Cerebellar cortex (tissue), 1 donor: Measurements from ENCODE around the gene PLCB2.
A peak's percentile ranks its signal among the peaks of the same experiment; 100 is the strongest.

Source experiments
- DNase-seq: peaks from one replicate; pipeline ENCODE4 v3.0.0-alpha.2; 2015; ENCODE audit warnings: low spot score

PLCB2 gene

DNA sequence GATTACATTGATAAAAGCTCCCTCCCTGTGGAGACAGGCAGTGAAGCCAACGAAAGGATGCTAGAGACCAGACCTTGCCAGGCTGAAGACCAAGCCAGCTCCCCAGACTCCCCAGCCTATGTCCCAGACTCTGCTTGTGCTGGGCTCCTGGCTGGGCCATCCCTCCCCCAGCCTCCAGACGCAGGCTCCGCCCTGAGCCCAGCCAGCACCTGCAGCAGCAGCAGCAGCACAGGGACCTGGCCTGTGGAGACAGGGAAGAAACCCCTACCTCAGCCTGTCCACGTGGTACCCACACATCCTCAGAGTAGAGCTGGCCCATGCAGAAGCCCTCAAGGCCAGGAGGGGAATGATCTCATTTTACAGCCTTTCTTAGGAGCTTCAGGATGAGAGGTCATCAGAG, 38.1 kb downstream of the PLCB2 start:
- DNase-seq: no peak

DNA sequence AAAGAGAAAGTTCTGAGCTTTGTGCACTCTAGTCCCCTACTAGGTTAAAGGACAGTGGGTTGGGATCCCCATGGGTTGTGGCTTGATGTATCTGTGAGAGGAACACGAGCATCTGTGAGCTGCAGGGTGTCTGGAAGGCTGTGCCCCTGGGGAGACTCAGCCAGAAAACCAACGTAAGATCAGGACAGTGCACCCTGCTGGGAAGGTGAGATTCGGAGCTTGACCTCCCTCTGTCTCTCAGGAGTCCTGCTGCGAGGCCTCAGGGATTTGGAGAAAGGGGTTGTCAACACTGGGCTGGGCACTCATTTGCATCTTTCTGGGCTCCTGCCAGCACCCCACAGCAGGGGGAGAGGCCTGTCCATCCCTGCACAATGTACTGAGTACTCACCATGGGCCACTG, 40.1 kb downstream of the PLCB2 start:
- no peak for DNase-seq

DNA sequence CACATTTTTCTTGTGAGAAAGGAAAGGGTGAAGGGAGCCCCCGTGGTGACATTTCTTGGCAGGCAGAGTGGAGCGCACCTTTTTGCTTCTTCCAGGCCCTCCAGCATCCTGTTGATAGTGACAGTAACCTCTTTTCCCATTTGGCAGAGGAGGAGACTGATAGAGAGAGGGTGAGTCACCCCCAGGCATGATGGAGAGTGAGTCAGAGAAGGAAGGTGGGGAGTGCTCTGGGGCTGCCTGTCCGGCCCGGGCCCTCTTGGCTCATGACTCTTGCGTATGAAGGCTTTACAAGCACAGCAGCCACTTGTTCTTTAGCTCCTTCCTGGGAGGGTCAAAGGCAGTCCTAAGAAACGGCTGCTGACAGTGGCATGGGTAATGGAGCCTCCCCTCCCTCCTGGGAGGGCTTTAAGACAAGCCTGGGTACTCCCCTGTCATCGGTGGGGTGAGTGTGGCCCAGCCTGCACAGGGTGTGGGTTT, 40.9 kb downstream of the PLCB2 start:
- no peak for DNase-seq

DNA sequence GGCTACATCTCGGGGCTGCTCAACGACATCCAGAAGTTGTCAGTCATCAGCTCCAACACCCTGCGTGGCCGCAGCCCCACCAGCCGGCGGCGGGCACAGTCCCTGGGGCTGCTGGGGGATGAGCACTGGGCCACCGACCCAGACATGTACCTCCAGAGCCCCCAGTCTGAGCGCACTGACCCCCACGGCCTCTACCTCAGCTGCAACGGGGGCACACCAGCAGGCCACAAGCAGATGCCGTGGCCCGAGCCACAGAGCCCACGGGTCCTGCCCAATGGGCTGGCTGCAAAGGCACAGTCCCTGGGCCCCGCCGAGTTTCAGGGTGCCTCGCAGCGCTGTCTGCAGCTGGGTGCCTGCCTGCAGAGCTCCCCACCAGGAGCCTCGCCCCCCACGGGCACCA, 41.9 kb downstream of the PLCB2 start:
- no peak for DNase-seq

DNA sequence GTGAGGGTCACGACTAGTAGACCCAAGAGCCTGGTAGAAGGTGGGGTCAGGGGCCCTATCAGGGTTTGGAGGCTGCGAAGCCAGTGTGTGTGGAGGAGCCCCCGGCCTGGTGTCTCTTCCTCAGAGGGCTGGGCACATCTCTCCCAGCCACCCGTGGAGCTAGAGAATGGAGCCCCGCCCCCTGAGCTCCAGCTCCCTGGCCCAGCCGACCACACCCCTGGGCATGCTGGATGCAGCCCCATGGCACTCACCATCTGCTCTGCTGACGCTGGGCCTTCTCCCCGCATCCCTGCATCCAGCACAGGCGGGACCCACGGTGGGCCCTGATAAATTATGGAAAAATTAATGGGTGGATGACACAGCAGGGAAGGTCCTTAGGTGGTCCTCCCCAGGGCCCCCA, 42.4 kb downstream of the PLCB2 start:
- no peak for DNase-seq

DNA sequence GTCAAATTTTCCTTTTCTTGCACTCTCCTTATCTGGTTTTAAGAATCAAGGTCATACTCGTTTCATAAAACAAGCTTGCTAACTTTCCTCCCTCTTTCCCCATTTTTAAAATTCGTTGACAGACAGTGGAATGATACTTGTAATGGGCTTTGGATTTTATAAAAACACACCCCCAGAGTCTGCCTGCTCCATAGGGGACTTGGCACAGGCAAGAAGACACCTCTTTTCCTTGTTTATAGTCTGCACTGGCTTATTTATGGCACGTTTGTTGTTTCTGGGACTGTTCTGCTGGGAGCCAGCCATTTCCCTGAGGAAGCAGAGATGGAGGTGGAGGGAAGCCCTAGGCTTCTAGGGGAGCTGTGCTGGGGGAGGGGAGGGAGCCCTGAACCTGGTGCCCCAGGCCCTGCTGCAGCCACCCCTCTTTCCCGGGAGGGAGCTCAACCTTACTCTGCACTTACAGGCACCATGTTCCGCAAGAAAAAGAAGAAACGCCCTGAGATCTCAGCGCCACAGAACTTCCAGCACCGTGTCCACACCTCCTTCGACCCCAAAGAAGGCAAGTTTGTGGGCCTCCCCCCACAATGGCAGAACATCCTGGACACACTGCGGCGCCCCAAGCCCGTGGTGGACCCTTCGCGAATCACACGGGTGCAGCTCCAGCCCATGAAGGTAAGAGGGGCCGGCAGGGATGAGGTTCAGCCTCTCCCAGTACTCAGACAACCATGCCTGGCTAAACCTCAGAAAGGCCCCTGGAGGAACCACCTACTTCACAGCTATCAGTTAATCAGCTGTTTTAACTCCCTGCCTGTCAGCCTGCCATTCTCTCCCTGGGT, 43.2 kb downstream of the PLCB2 start:
- DNase-seq: no peak

DNA sequence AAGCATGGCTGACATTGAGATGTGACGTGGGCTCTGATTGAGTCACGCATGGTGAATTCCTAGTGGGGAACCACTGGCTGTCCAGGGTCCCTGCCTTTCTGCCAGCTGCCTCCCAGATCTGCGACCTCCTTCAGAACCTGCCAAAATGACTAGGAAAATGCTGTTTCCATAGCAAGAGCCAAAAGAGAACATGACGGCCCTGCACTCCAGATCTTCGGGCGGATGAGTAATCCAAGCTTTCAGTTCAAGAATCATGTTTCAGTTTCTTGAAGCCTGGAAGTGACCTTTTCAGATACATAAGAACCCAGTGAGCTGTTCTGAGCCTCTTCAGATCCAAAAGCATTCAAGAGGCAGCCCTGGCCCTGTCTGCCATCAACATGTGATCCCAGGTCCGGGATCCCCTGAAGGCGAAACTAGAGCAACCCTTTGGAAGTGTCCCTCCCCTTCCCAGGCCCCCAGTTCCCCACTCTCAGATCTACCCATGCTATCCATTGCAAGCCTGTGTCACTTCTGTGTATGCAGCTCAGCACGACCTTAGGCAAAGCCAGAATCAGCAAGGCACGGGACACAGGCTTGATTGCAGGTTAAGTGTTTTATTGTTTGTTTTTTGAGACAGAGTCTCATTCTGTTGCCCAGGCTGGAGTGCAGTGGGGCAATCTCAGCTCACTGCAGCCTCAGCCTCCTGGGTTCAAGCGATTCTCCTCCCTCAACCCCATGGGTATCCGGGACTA, 44.5 kb downstream of the PLCB2 start:
- no peak for DNase-seq

DNA sequence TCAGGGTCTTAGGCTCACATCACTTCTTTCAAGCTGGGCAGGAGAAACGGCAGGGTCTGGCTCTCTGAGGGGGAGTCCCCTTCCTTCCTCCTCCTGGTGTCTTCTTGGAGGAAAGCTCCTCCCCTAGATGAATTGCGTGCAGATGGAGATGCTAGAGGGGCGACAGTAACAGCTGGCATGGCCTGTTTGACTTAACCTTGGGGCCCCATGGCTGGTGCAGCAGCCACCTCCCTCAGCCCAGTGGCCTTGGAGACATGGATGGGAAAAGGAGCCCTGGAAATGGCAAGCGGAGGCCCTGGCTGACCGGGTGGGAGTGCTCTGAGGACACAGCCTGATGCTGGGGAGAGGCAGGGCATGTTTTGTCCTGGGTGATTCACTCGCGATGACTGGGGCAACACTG, 48.7 kb downstream of the PLCB2 start:
- DNase-seq: no peak

DNA sequence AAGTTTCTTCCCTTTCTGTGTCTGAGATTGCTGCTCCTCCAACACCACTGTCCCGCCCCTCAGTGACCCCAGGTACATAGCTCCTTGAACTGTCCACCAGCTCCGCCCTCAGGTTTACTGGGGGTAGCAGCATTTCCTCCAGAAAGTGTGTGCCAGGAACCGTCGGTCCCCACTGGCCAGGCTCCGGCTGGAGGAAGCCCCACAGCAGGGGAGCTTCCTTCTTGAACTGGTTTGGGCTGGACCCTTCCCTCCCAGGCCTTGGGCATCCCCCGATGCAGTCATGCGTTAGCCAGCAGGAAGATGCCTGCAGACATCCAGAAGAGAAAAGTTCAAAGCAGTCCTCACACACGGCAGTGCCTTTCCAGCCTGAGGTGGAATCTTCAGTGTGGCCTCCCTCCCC, 49.2 kb downstream of the PLCB2 start:
- DNase-seq: no peak

DNA sequence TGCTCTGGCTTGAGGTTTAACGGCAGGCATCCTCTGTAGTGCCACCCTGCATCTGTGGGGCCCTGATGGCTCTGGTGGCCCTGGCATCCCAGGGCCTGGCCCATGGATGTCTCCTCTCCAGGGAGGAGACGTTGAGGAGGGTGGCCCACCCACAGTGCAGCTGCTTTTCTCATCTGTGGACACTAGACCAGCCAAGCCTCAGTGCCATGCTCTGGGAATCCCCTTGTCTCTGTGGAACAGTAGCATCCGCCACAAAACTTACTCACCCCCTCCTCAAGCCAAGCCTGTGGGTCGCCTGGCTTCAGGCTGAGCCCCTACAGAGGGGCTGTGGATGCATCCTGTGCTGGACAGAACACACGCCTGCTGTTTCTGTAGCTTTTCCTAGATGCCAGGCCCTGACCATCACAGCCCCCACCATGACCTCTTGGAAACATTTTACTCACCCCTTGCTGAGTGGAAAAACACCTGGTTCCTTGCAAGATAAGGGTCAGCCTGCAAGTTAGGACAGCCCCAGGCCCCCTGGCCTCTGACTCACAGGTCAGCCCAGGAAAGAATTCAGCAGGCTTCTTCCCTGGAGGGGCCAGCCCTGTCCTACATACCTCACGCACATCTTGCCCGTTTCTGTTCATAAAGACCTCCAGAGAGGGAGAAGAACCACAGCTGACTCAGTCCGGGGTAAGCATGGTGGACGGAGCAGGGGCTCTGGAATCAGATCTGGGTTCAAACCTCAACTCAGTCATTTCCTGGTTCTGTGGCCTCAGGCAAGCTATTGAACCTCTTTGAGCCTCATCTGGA, 49.9 kb downstream of the PLCB2 start:
- DNase-seq: no peak

DNA sequence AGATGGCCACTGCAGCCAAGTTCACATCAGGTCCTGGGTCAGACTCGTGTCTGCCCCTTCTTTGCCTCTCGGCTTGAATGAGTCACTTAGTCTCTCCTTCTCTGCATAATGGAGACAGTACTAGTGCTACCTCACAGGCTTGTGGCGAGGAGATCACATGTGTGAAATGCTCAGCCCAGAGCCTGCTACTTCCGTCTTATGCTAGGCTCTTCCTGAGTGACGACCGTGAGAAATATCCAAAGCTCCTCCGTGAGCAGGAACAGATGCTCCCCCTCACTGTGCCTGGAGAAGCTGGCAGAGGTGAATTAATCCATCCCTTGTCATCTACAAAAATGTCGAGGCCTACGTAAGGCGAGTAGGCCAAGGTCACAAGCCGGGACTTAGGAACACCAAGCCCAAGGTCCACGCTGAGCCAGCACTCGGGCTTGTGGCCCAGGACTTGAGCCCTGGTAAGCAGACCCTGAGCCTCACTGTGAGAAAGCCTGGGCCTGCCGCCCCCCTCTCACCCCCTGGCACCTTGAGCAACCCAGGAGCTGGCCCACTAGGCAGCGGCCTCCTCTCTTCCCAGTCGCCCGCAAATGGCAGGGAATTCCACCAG, 51.0 kb downstream of the PLCB2 start:
- DNase-seq: peak; percentile 52

DNA sequence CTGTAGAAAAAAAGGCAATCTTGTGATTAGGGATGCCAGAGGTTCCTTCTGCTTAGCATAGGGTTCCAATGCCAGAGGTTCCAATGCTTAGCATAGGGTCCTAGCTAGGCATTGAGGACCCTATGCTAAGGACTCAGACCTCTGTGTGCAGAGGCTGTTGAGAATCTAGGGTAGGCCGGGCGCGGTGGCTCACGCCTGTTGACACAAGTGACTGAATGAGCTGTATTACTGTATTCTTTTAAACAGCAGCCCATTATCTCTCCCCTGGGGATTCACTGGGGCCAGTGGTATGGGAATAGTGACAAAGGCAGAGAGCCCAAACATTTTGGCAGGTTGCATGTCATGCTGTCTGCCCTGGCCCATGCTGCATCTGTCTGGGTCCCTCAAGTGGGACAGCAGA, 52.7 kb downstream of the PLCB2 start:
- no peak for DNase-seq

DNA sequence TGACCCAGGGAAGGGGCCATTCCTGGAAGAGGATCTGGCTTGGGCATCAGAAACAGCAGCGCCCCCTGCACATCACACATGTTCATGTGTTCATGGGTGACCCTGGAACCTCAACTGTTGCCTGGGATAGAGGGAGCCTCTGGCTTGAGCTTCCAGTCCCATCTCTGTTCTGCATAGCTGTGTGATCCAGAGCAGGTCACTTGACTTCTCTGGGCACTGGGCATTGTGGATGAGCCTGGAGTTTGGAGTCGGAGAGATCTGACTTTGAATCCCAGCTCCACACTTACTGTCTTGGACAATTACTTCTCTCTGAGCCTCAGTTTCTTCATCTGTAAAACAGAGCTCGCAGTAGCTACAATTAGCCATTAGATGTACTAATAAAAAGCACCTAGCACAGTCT, 53.3 kb downstream of the PLCB2 start:
- no peak for DNase-seq

DNA sequence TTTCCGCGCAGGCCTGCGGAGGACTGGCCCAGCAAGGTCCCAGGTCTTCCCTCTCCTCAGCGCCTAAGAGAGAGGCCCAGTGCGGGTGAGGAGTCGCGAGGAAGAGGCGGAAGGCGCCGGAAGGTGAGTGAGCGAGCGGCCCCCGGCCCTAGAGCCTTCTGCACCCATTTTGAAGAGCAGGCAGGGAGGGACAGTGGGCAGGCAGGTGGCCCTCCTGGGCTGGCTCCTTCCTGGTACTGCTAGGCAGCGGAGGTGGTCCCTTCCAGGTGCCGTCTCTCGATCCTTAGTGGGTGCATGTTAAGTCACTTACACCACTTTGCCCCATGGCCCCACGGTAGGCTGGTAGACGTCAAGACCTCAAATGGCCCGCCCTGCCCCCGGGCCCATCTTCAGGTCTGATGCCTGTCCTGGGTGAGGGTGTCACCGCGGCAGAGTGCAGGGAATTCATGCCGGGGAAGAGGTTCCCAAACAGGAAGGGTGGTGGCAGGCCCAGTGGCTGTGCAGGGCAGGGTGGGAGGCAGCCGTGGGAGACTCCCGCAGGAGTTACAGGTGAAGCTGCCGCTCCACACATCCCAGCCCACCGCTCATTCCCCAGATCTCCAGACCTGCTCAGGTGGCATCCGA, 54.5 kb downstream of the PLCB2 start:
- DNase-seq: no peak

DNA sequence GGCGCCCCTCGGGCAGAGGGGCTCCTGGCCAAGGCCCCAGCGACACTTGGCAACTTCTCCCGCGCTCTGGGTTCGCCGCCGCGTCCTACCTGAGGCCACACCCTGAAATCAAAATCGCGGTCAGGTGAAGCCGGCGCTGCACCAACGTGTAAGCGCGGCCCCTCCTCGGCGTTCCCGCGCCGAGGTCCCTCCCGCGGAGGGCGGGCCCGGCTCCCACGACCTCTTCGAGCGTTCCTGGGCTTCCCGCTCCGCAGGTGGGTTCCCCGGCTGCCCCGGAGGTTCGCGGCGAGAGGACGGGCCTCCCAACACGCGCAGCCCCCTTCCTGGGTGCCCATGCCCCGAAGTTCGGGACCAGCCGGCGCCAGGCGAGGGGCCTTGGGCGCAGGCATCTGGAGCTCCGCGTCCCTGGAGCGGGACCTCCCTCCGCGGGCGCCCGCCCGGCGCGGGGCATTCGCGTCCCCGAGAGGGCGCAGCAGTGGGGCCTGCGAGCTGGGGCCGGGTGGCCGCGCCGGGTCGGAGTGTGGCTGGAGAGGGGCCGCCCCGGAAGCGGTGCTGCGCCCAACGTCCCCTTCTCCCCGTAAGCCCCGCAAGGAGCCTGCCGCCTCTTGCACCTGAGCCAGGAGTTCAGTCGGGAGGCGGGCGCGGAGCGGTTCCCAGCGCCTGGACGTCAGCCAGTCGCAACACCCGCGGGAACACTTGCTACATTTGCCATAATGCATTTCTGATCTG, 55.1 kb downstream of the PLCB2 start:
- DNase-seq: peak; percentile 49

DNA sequence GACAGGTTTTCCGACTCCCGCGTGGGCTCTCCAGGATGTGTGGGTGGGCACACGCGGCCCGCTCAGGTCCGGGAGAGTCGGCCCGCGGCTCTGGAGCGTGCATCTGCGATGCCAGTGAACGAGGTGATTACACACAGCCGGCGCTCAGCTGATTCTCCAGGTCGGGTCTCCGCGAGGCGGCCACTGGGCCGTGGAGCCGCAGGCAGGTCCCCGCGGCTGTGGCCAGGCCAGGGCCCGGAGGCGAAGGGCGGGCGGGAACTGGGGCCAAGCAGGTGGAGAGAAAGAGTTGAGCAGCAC, 55.6 kb downstream of the PLCB2 start:
- DNase-seq: no peak

DNA sequence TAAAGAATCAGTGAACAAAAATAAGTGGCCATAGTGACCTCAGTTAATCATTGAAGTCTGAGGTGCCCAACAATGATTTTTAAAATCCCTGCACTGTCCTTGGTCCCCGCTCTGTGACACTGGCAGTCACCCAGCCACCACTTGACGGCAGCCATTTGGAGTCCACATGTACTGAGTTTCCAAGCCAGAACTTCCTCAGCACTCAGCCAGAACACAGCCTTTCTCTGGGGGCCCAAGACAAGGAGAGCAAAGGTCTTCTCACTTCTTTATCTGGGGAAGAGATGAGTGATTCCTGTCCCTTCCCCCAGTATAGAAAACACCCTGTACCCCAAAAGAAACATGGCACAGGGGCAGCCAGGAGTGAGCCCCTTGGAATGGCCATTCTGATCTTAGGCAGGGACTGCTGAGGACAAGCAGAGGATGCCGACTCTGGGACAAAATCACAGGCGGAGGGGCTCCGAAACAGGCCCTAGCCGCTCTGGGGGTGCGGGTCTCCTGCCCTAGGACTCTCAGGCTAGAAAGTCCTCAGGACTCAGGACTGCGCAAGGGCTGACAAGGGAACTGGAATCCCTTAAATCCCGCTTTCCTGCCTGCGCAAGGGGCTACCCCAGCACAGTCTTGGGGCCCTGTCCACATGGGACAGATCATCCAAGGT, 56.1 kb downstream of the PLCB2 start:
- DNase-seq: no peak

DNA sequence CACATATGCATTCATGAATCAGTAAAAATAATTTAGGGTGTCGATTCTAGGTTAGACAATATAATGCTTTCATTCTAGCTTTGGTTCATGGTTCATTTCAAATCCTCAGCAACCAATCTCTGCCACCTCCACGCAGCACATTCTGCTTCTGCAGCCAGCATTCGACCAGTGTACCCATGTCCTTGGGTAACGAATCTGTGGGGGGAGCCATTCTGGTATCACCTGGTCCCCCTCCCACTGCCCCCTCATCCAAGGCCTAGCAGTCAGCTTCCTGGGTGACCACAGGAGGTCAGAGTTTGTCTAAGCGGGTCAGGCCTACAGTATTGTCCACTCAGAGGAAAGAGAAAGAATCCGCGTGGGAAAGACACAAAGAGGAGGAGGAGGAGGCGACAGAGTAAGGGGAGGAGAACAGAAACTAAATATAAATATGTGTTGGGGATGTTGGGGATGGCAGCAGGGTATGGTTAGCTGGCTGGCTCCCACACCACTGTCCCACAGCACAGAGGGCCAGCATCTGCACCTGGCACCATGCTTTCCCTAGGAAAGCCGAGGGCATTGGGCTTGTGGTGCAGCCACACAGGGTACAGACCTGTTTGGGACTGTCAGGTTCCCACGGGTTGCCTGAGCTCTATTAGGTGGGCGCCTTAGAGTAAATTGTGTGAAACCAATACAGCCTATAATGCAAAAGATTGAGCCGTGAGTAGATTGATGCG, 56.8 kb downstream of the PLCB2 start:
- DNase-seq: no peak

DNA sequence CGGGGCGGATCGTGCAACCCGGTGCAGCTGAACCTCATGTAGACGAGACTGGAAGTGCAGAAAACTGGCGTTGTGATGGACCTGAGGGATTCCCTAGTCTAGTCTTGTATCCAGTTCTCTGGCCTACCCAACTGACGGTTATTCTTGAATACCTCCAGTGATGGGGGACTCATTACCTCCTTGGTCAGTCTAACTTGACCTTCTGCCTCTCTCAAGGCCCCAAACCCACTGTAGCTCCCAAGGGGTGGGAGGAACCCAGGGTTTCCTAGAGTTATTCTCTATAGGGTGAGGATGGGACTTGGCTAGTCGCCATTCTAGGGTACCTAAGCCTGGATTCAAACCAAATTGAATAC, 57.5 kb downstream of the PLCB2 start:
- no peak for DNase-seq
